ENCODE measurements around the gene TMEM269.
"Not testable (repeated sequence)": the region's sequence is repeated elsewhere in the genome, so short reads cannot be mapped to it uniquely, and the experiment has no call there.

TMEM269 gene

DNA sequence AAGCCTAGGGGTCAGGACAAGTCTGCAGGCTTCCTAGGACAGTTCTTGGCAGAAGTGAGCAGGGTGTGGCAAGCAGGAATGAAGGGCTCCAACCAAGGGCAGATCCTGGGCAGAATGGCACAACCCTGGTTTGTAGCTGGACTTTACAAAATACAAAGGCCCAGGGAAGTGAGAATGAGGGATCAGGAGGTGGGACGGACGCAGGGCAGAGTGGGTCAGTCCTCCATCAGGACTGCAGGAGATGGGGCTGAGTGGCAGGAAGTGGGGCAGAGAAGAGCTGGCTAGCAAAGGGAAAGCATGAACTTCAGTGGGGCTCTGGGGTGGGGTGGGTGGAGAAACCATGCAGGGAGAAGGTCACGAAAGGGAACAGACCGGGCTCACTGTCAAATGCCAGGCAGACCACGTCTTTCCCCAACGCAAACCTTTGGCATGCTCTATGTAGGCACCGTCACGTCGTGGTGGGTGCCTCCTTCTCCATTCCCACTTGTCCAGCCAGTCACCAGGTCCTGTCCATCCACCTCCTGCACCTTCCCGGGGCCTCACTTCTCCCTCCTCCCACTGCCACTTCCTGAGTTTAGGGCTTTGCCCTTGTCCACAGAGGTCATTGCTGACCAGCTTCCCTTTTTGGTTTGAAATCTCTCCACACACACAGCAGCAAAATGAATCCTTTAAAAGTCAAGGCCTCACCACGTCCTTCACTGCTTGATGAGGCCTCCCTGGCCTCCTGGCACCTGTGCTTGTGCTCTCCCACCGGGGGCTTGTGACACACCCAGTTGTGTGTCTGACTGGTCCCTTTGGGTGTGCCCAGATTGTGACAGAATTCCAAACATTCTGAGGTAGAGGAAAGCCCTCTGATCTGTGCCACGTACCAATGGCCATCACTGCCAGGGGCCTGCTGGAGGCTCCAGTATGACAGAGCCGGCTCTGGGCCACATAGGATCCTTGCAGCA, 36.1 kb upstream of the TMEM269 start:
- DNase-seq, result no peak

DNA sequence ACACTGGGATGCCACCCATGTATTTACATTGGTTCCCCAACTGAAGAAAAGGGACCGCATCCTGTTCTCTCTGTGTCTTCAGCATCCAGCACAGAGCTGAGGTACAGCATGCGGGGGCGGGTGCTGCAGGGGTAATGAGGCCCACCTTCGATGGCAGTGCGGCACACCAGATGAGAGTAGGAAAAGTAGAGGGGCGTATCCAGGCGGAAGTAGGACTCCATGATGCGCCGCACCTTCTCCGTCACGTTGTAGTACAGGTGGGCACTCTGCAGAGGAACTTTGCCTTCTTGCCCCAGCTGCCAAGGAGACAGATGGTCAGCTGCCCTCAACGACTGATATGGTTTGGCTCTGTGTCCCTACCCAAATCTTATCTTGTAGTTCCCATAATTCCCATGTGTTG, 34.8 kb upstream of the TMEM269 start:
- no peak for DNase-seq

DNA sequence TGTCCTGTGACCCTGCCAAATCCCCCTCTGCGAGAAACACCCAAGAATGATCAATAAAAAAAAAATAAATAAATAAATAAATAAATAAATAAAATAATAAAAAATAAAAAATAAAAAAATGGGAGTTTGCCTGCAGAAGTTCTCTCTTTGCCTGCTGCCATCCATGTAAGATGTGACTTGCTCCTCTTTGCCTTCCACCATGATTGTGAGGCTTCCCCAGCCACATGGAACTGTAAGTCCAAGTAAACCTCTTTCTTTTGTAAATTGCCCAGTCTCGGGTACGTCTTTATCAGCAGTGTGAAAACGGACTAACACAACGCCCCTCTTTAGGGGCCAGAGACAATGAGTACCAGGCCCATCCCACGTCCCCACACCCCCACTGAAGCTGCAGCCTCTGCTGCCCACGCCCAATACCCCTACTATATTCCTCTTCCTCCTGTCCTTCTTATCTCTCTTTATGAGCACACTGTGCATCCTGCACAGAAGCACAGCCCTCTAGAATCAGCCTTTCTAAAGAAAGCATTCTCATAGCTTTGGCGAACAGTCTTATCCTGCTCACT, 33.2 kb upstream of the TMEM269 start:
- DNase-seq, result not testable (repeated sequence)

DNA sequence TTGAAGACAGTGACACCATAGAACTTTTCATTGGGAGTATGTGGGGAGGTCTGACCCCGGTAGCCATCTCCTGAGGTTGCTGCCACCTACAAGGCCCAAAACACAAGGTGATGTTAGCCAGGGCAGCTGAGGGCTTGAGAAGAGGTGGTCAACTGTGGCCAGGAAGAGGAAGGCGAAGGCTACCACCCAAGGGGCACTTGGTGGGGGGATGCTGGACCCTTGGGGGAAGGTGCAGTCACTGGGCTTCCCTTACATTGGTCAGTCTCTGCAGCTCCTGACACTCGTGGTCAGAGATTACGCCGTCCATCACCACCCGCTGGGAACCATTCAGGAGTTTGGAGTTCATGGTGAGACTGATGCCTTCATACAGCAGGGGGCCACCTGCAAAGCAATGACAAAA, 32.5 kb upstream of the TMEM269 start:
- DNase-seq, result no peak

DNA sequence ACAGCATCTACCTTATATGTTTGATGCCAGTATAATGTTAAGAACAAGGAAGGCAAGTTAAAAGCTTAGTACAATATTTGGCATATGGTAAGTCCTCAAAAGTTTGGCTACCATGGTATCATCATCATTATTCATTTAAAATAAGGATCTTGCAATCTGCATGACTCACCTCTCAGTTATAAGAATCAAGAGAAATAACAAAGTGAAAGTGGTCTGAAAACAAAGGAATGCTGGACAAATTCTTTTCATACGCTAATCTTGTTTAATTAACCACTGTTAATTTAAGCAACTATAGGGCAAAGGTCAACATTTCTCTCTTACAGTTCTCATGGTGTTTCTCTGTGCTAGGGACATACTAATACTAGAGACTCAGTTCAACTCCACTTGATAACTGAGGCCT, 31.7 kb upstream of the TMEM269 start:
- no peak for DNase-seq

DNA sequence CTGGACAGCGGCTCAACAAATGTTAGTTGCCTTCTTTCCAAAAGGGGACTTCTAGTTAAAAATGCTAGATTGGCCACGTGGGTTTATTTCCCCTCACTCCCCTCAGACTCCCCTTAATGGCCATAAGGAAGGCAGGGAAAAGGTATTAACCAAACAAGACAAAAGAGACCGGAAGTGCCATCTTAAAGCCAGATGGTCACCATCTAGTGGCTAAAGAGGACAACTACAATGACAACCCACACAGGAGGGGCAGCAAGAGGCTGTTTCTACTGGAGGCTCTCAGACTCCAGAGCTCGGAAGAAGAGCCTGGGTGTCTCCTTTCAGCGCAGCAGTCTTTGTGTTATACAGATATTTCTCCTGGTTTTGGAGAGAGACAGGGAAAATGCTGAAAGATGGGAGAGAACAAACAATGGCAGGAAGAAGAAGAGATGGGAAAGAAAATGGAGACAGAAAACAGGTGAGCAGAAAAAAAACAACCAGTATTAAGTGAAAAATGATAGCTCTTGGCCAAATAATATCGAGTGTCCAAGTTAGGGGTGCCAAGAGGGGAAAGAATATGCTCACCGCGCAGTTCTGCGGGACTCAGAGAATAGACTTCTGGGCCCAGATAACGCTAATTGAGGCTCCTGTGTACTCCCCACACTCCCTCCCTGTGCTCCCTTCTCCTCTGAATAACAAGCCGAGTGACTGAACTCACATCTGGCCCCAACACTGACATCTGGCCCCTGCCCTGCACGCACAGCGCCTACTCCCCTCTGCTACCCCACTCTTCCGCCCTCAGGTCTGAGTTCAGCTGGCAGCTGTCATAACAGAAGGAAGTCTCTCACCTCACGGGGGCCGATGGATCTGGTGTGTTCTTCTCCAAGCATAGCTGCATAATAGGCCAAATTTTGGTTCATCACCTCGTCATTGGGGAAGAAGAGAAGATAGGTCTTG, 27.6 kb upstream of the TMEM269 start:
- DNase-seq, result peak; percentile 38

DNA sequence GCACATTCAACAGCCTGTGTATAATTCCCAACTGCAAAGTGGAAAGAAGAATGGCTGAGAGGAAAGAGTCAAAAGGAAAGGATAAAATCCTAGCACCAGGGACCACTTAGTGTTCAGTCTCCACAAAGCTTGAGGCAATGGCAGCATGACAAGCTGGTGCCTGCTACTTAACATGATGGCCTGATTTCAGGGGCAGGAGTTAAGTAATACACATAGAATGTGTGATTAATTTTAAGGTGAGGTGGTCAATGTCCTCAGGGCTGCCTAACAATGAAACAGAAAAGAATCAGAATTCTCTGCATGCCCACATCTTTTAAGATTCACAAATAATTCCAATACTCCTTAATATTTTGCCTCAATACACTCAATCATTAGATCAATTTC, 26.9 kb upstream of the TMEM269 start:
- DNase-seq, result no peak

DNA sequence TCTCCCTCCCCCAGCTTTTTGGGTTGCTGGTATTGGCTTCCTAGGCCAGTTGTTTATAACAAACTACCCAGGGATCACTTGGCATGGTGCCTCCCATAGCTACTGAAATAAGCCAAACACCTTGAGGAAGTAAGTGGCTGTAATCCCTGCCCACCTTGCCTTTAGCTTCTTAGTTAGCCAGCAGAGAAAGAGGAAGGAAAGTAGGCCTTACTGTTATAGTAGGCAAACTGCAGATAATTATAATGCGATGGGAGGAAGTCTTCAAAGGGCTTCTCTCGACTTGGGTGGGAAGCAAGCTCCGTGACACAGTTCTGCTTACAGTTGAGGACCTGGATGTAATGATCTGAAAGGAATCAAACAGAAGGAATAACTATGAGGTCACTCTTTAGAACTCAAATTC, 26.1 kb upstream of the TMEM269 start:
- no peak for DNase-seq

DNA sequence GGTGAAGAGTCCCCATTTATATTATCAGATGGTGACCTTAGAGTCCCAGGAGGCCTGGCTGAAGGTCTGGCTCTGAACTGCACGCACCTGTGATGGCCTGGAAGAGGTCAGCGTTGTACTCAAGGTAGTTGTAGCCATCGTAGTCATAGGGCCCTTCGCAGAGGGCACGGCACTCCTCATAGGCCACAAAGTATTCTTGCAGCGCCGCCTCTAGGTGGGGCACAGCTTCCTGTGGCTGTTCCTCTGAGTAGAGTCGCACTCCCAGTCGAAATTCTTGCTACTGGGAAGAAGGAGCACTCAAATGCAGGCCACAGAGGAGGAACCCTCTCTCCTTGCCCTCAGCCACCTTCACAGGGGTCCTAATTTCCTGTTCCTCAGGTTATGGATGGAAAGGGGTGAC, 25.7 kb upstream of the TMEM269 start:
- DNase-seq, result no peak

DNA sequence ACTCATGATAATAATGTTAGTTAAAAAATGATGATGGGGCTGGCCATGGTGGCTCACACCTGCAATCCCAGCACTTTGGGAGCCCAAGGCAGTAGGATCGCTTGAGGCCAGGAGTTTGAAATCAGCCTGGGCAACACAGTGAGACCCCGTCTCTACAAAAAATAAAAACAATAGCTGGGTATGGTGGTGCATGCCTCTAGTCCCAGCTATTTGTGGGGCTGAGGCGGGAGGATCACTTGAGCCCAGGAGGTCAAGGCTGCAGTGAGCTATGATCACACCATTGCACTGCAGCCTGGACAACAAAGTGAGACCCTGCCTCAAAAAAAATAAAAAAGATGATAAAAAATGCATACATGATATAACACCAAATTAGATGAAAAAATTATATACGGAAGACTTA, 23.2 kb upstream of the TMEM269 start:
- no peak for DNase-seq

DNA sequence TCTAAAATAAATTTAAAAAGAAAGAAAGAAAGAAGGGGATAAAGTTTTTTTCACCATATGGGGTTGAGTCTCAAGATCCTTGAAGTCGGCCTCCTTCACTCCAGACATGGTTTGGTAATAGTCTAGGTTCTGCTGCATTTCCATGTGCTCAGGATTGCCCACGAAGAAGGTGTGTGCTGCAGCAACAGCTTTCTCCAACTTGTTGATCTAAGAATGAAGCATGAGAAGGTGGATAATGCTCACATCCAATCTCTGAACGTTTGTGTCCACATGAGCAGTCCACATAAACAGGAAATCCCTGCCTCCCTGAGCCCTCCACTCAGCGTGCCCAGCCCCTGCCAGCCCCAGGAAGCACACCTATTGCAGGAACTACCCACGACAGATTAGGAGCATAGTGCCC, 22.5 kb upstream of the TMEM269 start:
- DNase-seq, result no peak

DNA sequence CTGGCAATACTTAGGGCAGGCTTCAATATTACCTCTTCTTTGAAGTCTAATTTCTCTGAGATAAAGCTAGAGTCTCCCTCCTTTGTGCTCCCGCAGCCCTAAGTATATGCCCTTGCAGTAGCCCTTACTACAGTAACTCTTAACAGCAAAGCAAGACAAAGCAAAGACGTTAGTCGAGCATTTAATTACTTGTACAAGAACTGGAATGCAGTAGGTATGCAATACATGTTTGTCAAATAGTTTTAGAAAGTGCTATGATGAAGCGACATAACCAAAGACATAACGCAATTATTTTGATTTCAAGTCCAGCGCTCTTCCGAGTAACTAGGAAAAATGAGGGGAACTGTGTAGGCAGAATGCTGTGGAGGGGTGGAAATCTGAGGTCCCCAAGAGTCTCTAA, 19.5 kb upstream of the TMEM269 start:
- DNase-seq, result no peak

DNA sequence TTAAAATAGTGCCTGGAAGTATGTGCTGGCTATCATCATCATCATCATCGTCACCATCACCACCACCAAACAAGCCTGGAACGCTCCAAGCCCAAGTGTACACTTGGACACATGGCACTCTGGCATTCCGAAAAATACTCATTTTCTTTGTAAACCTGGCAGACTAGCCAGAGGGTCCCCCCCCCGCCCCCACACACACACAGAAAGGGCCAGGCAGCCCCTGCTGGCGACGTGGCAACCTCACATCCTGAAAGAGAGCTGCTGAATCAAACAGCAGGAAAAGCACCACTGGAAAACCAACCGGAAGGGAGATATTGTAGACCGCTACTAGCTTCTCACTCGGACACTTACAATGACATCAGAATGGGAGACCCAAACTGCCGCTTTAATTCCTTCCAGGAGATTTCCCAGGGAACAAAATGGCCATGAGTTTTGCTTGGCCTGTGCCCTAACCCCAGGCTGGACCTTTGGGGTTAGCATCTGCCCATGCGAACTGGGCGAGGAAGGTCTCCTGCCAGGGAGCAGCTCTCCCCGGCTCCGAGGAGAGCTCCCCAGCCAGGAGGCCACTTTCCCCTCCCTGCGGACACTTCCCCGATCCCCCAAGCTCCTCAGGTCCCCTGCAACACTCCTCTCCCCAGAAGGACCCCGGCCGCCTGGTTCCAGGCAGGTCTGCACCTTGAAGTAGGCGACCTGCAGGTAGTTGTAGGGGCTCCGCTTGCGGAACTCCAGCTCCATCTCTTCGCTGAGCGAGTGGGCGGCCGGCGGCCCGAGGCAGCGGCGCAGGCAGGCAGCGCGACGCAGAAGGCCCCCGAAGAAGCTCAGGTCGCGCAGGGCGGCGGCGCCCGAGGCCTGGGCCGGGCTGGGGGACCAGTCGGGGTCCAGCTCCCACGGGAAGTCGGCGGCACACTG, 18.7 kb upstream of the TMEM269 start:
- DNase-seq, result peak; percentile 40

DNA sequence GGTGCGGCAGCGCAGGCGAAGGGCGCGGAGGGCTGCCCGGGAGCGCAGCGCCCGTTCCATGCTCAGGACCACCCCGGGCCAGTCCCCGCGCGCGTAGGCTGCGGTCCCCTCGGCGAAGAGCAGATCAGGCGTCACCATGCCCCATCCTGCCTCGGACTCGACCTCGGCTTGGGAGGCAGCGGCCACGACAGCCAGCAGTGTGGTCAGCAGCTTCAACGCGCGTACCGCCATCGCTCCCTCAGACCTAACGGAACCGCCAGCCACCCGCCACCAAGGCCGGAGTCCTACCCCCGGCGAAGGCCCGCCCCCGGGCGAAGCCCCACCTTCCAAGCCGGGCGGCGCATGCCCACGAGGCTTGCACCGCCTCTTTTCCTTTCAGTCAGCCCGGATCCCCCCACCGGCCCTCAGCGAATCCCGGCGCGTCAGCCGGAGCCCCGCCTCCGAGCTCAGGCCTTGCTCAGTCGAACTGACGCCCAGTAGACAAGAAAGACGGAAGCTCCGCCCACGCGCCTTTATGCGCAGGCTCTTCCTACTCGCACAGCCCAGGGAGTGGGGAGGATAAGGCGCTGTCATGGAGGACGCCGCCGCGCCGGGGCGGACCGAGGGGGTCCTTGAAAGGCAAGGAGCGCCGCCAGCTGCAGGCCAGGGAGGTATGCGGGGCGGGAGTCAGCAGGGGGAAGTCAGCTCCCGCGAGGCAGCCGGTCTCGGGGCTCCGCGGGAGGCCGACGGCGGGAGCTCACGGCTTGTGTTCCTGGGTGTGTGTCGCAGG, 17.9 kb upstream of the TMEM269 start, which contains the start of the genes C1orf50 and P3H1:
C1orf50 (plus strand) TSS at position 509 of the 769 bp plus-strand sequence; CDS start at position 572, 63 bp downstream.
P3H1 (minus strand) TSS at position 288 of the 769 bp plus-strand sequence; CDS start at position 231, 57 bp downstream.
- peak; percentile 100 for DNase-seq

DNA sequence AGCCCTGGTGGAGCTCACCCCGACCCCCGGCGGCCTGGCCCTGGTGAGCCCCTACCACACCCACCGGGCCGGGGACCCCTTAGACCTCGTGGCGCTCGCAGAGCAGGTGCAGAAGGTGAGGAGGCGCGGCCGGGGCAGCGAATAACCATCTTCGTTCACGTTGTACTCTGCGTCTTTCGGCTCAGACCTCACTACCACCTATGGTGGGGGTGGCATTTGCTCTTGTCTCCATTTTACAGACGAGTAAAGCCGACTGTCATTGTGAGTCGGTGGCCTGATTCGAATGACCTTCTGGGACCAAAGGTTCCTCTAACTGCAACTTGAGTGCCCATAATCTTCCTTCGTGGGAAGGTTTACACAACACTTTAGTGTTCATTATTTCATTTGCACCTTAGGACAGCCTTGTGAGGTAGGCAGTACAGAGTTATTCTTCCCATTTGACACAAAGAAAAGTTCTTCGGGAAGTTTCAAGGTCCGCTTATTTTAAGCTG, 17.2 kb upstream of the TMEM269 start:
- no peak for DNase-seq

DNA sequence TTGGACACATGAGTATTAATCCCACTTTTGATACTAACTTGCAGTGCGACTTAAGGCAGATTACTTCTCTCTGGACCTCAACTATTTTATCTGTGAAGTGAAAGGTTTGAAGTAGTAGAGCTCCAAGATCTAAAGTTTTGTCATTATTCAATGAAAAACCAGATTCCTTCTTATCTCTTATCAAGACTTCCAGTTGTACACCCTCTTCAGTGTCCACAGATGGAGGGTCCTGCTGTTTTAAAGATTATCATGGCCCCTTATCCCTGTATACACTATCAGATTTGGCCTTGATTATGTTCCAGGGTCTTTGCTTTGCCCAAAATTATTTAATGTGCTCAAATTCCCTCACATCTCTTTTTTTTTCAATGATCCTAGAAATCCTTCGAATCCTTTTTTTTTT, 16.6 kb upstream of the TMEM269 start:
- no peak for DNase-seq

DNA sequence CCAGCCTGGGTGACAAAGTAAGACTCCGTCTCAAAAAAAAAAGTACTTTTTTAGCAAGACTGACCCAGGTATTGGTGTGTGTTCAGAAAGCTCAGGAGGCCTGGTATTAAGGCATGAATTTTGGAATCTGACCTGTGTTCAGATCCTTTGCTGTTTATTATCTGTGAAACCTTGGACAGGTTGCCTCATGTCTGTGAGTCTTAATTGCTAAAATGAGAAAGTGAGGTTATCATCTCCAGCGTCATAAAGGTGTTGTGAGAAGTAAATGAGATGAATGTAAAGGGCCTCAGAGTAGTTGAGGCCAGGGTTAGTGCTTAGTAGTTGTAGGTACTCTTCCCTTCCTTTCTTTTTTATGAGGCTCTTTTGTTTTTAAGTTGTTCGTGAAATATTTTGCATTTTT, 15.0 kb upstream of the TMEM269 start:
- no peak for DNase-seq

DNA sequence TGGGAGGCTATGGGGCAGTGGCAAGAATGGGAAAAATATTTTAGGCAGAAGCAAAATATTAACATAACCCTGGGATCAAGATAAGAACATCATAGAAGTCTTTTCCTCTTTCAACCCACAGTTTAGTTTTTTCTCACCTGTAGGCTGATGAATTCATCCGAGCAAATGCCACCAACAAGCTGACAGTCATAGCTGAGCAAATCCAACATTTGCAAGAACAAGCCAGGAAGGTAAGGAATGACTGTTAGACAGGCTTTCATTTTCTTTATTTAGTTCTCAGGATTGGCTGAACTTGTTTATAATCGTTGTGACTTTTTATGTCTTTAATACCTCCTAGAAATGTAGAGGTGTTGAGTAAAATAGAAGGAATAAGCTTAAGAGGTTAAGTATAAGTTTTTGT, 11.4 kb upstream of the TMEM269 start:
- no peak for DNase-seq

DNA sequence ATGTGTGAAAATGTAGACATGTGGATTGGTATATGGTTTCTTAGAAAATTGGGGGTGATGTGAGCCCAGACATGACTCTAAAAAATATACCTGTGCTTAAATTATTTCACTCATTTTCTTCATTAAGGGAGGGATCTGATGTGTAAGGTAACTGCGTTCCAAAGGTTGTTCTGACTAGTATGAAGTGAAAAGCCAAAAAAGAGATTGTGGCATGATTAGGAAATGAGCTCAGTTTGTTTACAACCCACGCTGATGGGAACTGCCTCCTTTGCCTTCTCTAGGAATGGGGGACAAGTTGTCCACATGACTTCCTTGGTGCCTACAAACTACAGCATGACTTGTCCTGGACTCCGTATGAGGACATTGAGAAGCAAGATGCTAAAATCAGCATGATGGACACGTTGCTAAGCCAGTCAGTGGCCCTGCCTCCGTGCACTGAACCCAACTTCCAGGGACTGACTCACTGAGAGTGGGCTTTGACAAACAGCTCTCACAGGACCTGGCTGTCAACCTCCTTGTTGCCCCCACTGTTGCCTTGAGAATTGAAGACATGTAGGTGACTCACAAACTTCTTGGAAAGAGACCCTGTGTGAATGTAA, 9.8 kb upstream of the TMEM269 start:
- no peak for DNase-seq

DNA sequence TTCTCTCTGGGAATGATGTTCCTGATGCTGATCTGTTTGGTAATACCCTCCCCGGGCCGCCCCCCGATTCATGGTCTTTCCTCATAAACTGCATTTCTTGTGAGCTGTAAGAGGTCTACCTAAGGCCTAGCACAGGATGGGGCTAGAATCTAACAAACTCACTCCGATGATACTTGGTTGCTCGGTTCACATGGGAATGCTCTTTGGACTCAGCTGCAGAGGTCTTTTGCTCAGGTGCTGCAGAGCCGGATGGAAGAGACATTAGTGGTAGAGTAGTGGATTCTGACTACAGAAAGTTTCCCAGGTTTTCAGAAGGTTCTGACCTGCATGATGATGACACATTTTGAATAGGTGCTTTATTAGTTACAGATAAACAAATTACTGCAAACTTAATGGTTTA, 8.3 kb upstream of the TMEM269 start:
- no peak for DNase-seq

DNA sequence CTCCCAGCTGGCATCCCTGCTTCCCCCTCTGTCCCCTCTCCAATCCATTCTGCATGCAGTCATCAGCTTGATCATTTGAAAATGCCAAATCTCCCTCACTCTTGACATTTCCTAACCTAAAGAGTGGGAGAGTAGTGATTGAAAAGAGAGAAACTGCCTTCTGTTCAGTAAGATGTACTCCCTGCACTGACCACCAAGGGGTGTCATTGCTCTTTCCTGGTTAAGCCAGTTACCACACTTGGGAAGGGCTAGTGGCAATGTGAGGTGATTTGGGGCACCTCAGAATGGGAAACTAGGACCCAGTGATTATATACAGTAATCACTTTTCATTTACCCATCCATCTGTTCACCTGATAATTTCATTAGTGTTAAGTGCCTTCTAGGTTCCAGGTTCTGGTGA, 6.9 kb upstream of the TMEM269 start:
- DNase-seq, result peak; percentile 39

Data from CD4-positive, alpha-beta T cell treated with Interleukin-12 subunit alpha and Interleukin-12 subunit beta, for 1 hour (primary cell).